HEK293 (cell line): ENCODE data around the gene RNF126.

Experiments
- GLIS1 ChIP-seq: fragments of 450-650 bp; formaldehyde crosslinking; IDR thresholded peaks from 2 replicates; pipeline ENCODE4 v1.5.1; 2016; ENCODE audit warnings: missing biosample characterization, missing genetic modification characterization
- GLIS2 ChIP-seq: fragments of 450-650 bp; formaldehyde crosslinking; IDR thresholded peaks from 2 replicates; pipeline ENCODE4 v1.5.1; 2016; ENCODE audit warnings: missing biosample characterization, missing genetic modification characterization
- KLF8 ChIP-seq: fragments of 450-650 bp; formaldehyde crosslinking; IDR thresholded peaks from 2 replicates; pipeline ENCODE4 v1.5.1; 2016; ENCODE audit warnings: missing biosample characterization, missing genetic modification characterization
- SP3 ChIP-seq: fragments of 450-650 bp; formaldehyde crosslinking; IDR thresholded peaks from 2 replicates; pipeline ENCODE4 v1.5.1; 2016; ENCODE audit warnings: missing biosample characterization, missing genetic modification characterization
- SP7 ChIP-seq: fragments of 450-650 bp; formaldehyde crosslinking; IDR thresholded peaks from 2 replicates; pipeline ENCODE4 v1.5.1; 2016; ENCODE audit warnings: missing biosample characterization, missing genetic modification characterization
- WT1 ChIP-seq: fragments of 450-650 bp; formaldehyde crosslinking; IDR thresholded peaks from 2 replicates; pipeline ENCODE4 v1.5.1; 2016; ENCODE audit warnings: missing biosample characterization, missing genetic modification characterization
- ZEB2 ChIP-seq: fragments of 450-650 bp; formaldehyde crosslinking; IDR thresholded peaks from 2 replicates; pipeline ENCODE4 v1.5.1; 2016; ENCODE audit warnings: missing biosample characterization, missing genetic modification characterization
- ZFHX2 ChIP-seq: fragments of 450-650 bp; formaldehyde crosslinking; conservative IDR thresholded peaks from 2 replicates; pipeline ENCODE4 v1.5.1; 2016; ENCODE audit warnings: missing biosample characterization, missing genetic modification characterization
- ZIC2 ChIP-seq: fragments of 450-650 bp; formaldehyde crosslinking; IDR thresholded peaks from 2 replicates; pipeline ENCODE4 v1.5.1; 2016; ENCODE audit warnings: missing biosample characterization, missing genetic modification characterization
- ZNF132 ChIP-seq: fragments of 450-650 bp; formaldehyde crosslinking; IDR thresholded peaks from 2 replicates; pipeline ENCODE4 v1.5.1; 2017; ENCODE audit warnings: missing biosample characterization, missing genetic modification characterization, borderline replicate concordance
- ZNF23 ChIP-seq: fragments of 450-650 bp; formaldehyde crosslinking; IDR thresholded peaks from 2 replicates; pipeline ENCODE4 v1.5.1; 2016; ENCODE audit warnings: missing biosample characterization, missing genetic modification characterization, borderline replicate concordance
- ZNF324 ChIP-seq: fragments of 450-650 bp; formaldehyde crosslinking; IDR thresholded peaks from 2 replicates; pipeline ENCODE4 v1.5.1; 2016; ENCODE audit warnings: missing biosample characterization, missing genetic modification characterization
- ZNF473 ChIP-seq: fragments of 450-650 bp; formaldehyde crosslinking; IDR thresholded peaks from 2 replicates; pipeline ENCODE4 v1.5.1; 2017; ENCODE audit warnings: missing biosample characterization, missing genetic modification characterization
- ZNF560 ChIP-seq: fragments of 450-650 bp; formaldehyde crosslinking; IDR thresholded peaks from 2 replicates; pipeline ENCODE4 v1.5.1; 2017; ENCODE audit warnings: missing biosample characterization, missing genetic modification characterization, borderline replicate concordance
- ZNF585B ChIP-seq: fragments of 450-650 bp; formaldehyde crosslinking; IDR thresholded peaks from 2 replicates; pipeline ENCODE4 v1.5.1; 2016; ENCODE audit warnings: missing biosample characterization, missing genetic modification characterization
- TF ChIP-seq, protein P1 (sequence below): fragments of 450-650 bp; formaldehyde crosslinking; IDR thresholded peaks from 2 replicates; pipeline ENCODE4 v1.5.1; 2016; ENCODE audit warnings: missing biosample characterization, missing genetic modification characterization
- TF ChIP-seq, protein P2 (sequence below): fragments of 450-650 bp; formaldehyde crosslinking; conservative IDR thresholded peaks from 2 replicates; pipeline ENCODE4 v1.5.1; 2016; ENCODE audit warnings: low read depth, missing biosample characterization, missing genetic modification characterization
- TF ChIP-seq, protein P3 (sequence below): fragments of 450-650 bp; formaldehyde crosslinking; IDR thresholded peaks from 2 replicates; pipeline ENCODE4 v1.5.1; 2016; ENCODE audit warnings: missing biosample characterization, missing genetic modification characterization
- TF ChIP-seq, protein P4 (sequence below): fragments of 450-650 bp; formaldehyde crosslinking; IDR thresholded peaks from 2 replicates; pipeline ENCODE4 v1.5.1; 2016; ENCODE audit warnings: missing biosample characterization, missing genetic modification characterization
- TF ChIP-seq, protein P5 (sequence below): fragments of 450-650 bp; formaldehyde crosslinking; conservative IDR thresholded peaks from 2 replicates; pipeline ENCODE4 v1.5.1; 2016; ENCODE audit warnings: low read depth, missing biosample characterization, missing genetic modification characterization
- TF ChIP-seq, protein P6 (sequence below): fragments of 450-650 bp; formaldehyde crosslinking; IDR thresholded peaks from 2 replicates; pipeline ENCODE4 v1.5.1; 2016; ENCODE audit warnings: missing biosample characterization, missing genetic modification characterization

Gene RNF126

DNA sequence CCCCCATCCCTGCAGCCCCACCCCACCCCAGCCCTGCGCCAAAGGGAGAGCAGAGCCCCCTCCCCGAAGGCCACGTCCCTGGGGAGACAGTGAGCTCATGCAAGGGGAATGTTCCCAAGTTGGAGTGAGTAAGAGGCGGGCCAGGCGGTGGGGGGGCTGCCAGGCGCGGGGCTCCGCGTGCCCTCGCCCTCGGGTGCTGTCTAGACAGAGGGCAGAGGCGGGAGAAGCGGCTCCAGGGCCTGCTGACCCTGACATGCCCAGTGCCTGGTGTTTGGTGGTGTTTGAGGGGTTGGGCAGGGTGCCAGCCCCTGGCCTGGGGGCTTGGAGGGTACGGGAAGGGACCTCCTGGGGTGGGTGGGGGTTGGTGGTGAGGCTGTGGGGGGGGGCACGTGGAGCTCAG lies 14.2 kb upstream of the RNF126 start (continued):
- TF ChIP-seq ZNF585B (tag by site-specific recombination) (no peak), ZNF560 (tag by site-specific recombination) (no peak), SP7 (tag by site-specific recombination) (peak; percentile 53; the same call in 1 of the 2 replicates), GLIS1 (tag by site-specific recombination) (peak; percentile 74), WT1 (tag by site-specific recombination) (no peak), GLIS2 (tag by site-specific recombination) (0 out of 2 replicates have a peak, but pooled peaks have one; percentile 13), SP3 (tag by site-specific recombination) (0 out of 2 replicates have a peak, but pooled peaks have one; percentile 28), ZNF23 (tag by site-specific recombination) (no peak), KLF8 (tag by site-specific recombination) (peak; percentile 53), ZEB2 (tag by site-specific recombination) (no peak), ZNF132 (tag by site-specific recombination) (no peak), ZNF473 (tag by site-specific recombination) (no peak), ZFHX2 (tag by site-specific recombination) (0 out of 2 replicates have a peak, but pooled peaks have one; percentile 44), ZIC2 (tag by site-specific recombination) (peak; percentile 24; the same call in 1 of the 2 replicates), ZNF324 (no peak)
- TF ChIP-seq, protein P1, sequence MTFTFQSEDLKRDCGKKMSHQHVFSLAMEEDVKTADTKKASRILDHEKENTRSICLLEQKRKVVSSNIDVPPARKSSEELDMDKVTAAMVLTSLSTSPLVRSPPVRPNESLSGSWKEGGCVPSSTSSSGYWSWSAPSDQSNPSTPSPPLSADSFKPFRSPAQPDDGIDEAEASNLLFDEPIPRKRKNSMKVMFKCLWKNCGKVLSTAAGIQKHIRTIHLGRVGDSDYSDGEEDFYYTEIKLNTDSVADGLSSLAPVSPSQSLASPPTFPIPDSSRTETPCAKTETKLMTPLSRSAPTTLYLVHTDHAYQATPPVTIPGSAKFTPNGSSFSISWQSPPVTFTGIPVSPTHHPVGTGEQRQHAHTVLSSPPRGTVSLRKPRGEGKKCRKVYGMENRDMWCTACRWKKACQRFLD (tag by site-specific recombination), result no peak
- TF ChIP-seq, protein P2, sequence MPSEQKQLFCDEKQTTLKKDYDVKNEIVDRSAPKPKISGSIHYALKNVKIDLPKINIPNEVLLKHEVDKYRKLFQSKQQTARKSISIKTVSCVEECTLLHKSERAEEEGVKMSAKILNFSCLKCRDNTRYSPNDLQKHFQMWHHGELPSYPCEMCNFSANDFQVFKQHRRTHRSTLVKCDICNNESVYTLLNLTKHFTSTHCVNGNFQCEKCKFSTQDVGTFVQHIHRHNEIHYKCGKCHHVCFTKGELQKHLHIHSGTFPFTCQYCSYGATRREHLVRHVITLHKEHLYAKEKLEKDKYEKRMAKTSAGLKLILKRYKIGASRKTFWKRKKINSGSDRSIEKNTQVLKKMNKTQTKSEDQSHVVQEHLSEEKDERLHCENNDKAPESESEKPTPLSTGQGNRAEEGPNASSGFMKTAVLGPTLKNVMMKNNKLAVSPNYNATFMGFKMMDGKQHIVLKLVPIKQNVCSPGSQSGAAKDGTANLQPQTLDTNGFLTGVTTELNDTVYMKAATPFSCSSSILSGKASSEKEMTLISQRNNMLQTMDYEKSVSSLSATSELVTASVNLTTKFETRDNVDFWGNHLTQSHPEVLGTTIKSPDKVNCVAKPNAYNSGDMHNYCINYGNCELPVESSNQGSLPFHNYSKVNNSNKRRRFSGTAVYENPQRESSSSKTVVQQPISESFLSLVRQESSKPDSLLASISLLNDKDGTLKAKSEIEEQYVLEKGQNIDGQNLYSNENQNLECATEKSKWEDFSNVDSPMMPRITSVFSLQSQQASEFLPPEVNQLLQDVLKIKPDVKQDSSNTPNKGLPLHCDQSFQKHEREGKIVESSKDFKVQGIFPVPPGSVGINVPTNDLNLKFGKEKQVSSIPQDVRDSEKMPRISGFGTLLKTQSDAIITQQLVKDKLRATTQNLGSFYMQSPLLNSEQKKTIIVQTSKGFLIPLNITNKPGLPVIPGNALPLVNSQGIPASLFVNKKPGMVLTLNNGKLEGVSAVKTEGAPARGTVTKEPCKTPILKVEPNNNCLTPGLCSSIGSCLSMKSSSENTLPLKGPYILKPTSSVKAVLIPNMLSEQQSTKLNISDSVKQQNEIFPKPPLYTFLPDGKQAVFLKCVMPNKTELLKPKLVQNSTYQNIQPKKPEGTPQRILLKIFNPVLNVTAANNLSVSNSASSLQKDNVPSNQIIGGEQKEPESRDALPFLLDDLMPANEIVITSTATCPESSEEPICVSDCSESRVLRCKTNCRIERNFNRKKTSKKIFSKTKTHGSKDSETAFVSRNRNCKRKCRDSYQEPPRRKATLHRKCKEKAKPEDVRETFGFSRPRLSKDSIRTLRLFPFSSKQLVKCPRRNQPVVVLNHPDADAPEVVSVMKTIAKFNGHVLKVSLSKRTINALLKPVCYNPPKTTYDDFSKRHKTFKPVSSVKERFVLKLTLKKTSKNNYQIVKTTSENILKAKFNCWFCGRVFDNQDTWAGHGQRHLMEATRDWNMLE (tag by site-specific recombination), result no peak
- TF ChIP-seq, protein P3, sequence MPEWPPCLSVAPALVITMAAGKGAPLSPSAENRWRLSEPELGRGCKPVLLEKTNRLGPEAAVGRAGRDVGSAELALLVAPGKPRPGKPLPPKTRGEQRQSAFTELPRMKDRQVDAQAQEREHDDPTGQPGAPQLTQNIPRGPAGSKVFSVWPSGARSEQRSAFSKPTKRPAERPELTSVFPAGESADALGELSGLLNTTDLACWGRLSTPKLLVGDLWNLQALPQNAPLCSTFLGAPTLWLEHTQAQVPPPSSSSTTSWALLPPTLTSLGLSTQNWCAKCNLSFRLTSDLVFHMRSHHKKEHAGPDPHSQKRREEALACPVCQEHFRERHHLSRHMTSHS (tag by site-specific recombination), result no peak
- TF ChIP-seq, protein P4, sequence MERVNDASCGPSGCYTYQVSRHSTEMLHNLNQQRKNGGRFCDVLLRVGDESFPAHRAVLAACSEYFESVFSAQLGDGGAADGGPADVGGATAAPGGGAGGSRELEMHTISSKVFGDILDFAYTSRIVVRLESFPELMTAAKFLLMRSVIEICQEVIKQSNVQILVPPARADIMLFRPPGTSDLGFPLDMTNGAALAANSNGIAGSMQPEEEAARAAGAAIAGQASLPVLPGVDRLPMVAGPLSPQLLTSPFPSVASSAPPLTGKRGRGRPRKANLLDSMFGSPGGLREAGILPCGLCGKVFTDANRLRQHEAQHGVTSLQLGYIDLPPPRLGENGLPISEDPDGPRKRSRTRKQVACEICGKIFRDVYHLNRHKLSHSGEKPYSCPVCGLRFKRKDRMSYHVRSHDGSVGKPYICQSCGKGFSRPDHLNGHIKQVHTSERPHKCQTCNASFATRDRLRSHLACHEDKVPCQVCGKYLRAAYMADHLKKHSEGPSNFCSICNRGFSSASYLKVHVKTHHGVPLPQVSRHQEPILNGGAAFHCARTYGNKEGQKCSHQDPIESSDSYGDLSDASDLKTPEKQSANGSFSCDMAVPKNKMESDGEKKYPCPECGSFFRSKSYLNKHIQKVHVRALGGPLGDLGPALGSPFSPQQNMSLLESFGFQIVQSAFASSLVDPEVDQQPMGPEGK (tag by site-specific recombination), result peak; percentile 69
- TF ChIP-seq, protein P5, sequence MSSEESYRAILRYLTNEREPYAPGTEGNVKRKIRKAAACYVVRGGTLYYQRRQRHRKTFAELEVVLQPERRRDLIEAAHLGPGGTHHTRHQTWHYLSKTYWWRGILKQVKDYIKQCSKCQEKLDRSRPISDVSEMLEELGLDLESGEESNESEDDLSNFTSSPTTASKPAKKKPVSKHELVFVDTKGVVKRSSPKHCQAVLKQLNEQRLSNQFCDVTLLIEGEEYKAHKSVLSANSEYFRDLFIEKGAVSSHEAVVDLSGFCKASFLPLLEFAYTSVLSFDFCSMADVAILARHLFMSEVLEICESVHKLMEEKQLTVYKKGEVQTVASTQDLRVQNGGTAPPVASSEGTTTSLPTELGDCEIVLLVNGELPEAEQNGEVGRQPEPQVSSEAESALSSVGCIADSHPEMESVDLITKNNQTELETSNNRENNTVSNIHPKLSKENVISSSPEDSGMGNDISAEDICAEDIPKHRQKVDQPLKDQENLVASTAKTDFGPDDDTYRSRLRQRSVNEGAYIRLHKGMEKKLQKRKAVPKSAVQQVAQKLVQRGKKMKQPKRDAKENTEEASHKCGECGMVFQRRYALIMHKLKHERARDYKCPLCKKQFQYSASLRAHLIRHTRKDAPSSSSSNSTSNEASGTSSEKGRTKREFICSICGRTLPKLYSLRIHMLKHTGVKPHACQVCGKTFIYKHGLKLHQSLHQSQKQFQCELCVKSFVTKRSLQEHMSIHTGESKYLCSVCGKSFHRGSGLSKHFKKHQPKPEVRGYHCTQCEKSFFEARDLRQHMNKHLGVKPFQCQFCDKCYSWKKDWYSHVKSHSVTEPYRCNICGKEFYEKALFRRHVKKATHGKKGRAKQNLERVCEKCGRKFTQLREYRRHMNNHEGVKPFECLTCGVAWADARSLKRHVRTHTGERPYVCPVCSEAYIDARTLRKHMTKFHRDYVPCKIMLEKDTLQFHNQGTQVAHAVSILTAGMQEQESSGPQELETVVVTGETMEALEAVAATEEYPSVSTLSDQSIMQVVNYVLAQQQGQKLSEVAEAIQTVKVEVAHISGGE (tag by site-specific recombination), result no peak
- TF ChIP-seq, protein P6, sequence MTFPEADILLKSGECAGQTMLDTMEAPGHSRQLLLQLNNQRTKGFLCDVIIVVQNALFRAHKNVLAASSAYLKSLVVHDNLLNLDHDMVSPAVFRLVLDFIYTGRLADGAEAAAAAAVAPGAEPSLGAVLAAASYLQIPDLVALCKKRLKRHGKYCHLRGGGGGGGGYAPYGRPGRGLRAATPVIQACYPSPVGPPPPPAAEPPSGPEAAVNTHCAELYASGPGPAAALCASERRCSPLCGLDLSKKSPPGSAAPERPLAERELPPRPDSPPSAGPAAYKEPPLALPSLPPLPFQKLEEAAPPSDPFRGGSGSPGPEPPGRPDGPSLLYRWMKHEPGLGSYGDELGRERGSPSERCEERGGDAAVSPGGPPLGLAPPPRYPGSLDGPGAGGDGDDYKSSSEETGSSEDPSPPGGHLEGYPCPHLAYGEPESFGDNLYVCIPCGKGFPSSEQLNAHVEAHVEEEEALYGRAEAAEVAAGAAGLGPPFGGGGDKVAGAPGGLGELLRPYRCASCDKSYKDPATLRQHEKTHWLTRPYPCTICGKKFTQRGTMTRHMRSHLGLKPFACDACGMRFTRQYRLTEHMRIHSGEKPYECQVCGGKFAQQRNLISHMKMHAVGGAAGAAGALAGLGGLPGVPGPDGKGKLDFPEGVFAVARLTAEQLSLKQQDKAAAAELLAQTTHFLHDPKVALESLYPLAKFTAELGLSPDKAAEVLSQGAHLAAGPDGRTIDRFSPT (tag by site-specific recombination), result peak; percentile 97
